Pons (tissue), 1 donor: ENCODE measurements around the gene ANKRD50.

Source experiments
- DNase-seq: peaks from one replicate; pipeline ENCODE4 v3.0.0-alpha.2; 2016; ENCODE audit warnings: low spot score

The ANKRD50 gene

DNA sequence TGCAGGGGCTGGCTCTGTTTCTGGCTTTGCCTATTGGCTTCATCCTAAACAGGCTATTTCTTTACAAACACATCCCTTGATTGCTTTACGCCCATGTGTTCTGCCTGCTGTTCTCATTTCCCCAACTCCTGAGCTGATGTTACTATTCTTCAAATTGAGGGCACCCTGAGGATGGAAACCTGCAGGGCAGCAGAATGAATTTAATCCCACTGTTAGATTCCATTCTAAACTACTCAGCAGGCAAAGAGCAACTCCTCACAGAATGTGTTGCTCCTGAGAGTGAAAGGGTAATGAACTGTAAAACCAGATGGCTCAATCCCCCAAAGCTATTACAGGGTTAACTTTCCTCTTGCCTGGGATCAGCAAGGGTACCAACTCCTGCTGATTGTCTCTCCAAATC lies 75.7 kb downstream of the ANKRD50 start:
- DNase-seq: no peak

DNA sequence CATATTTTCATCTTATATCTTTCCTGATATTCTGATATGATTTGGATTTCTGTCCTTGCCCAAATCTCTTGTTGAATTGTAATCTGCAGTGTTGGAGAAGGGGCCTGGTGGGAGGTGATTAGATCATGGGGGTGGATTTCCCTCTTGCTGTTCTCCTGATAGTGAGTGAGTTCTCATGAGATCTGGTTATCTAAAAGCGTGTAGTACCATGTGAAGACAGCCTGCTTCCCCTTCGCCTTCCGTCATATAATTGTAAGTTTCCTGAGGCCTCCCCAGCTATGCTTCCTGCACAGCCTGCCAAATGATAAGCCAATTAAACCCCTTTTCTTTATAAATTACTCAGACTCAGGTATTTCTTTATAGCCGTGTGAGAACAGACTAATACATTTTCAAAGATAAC lies 77.2 kb downstream of the ANKRD50 start:
- no peak for DNase-seq

DNA sequence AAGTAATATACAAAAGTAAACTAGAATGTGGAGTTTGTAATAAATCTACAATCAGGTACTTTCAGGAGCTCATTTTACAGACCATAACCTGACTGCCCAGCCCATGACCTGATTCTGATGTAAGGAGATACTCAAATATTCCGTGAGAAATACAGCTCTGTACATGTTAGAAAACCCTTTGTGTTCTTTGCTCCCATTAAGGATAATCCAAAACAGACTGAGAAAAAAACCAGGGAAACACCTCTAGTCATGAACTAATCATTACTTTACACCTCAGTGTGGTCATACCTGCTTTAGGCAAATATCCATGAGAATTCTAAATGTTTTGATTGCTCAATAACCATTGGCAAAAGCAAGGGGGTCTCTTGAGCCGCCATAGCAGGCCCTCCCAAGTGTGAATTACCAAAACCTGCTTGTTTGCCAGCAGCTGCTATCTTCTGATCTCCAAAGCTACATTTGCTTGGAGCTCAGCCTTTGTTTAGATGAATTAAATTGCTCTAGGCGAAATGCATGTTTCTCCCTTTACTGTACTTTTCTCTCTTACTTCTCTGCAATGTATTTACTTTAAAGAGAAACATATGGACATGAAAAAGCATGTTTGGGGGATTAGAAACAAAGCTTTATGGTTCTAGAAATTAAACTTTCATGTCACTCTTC lies 79.1 kb downstream of the ANKRD50 start:
- DNase-seq: no peak

DNA sequence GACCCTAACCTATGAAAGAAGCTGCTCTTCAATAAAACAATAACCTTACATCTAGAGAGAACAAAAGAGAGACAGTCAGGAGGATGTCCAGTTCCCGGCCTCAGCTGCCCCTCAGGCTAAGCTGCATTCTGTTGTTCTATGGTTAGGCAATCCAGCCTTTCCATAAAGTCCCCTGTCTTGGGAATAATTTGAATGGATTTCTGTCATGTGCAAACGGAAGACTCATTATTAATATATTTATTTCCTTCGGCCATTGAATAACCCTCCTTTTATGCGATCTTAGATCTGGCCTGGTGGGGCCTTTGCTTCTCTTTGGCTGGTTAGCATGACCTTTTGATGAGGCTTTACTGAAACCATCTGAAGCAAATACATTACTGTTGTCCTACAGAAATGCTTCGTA lies 80.1 kb downstream of the ANKRD50 start:
- DNase-seq: no peak

GRCh38 chr4:124631760-124632159 lies 80.8 kb downstream of the ANKRD50 start:
- no peak for DNase-seq

GRCh38 chr4:124629681-124630080 lies 82.9 kb downstream of the ANKRD50 start:
- no peak for DNase-seq
